IPS-NIHi11 (cell line): Measurements from ENCODE around the gene SOX18.
"Not testable (repeated sequence)": the region's sequence is repeated elsewhere in the genome, so short reads cannot be mapped to it uniquely, and the experiment has no call there.

Experiments
- DNase-seq: peaks from one replicate; pipeline ENCODE4 v3.0.0; 2012; ENCODE audit warnings: mixed read lengths, low spot score

SOX18 gene

GRCh38 chr20:64023361-64024140 is 25.9 kb downstream of the SOX18 start:
- DNase-seq = no peak

DNA sequence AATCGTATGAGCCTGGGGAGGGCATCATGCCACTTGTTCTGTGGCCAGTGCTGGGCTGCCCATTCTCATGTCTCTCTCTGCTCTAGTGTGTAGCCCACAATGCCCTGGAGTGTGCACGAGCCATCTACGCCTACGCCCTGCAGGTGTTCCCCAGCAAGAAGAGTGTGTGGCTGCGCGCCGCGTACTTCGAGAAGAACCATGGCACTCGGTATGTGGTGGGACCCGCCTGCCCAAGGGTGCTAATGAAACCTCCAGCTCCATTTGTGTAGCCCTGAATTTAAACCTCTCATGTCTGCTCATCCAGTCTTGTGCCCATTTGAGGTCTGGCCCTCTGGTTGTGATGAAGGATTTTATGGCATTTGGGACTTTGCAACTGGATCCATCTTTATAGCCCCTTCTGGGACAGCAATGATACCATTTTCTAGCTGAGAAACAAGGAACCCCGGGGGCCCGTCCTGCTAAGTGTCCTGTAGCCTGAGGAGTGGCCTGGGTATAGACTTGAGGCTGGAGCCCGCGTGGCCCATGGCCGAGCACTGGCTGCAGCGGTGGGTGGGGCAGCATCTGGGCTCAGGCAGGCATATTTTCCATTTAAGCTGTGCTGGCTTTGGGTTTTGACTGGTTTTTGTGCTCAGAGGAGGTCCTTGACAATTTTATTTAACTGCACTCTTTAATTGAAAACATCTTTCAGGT is 26.6 kb downstream of the SOX18 start:
- no peak for DNase-seq

DNA sequence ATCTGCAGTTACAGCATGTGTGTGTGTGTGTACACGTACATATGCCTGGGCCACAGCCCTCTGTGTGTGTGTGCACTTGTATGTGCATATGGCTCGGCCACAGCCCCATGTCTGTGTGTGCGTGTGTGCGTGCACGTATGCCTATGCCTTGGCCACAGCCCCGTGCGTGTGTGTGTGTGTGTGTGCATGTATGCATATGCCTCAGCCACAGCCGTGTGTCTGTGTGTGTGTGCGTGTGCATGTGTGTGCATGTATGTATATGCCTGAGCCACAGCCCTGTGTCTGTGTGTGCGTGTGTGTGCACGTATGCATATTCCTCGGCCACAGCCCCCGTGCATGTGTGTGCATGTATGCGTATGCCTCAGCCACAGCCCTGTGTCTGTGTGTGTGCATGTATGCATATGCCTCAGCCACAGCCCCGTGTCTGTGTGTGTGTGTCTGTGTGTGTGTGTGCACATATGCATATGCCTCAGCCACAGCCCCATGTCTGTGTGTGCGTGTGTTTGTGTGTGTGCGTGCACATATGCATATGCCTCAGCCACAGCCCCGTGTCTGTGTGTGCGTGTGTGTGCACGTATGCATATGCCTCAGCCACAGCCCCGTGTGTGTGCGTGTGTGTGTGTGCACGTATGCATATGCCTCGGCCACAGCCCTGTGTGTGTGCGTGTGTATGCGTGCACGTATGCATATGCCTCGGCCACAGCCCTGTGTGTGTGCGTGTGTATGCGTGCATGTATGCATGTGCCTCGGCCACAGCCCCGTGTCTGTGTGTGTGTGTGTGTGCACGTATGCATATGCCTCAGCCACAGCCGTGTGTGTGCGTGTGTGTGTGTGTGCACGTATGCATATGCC is 28.1 kb downstream of the SOX18 start:
- DNase-seq = no peak

DNA sequence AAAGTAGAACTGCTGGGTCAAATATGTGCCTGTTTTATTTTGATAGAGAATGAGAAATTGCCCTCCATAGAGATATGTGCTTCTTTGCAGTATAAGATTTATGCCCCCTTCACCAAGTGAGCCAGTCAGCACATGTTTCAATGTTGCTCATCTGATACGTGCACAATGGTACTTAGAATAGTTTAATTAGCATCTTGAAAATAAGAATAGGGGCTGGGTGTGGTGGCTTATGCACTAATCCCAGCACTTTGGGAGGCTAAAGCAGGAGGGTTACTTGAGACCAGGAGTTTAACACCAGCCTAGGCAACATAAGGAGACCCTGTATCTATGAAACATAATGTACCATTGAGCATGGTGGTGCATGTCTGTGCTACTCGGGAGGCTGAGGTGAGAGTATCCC is 33.8 kb downstream of the SOX18 start:
- DNase-seq = no peak

GRCh38 chr20:64012385-64013154 is 36.9 kb downstream of the SOX18 start:
- DNase-seq = not testable (repeated sequence)

- DNase-seq = no peak
Measured at GRCh38 chr20:64011366-64011779, 38.1 kb downstream of the SOX18 start.

DNA sequence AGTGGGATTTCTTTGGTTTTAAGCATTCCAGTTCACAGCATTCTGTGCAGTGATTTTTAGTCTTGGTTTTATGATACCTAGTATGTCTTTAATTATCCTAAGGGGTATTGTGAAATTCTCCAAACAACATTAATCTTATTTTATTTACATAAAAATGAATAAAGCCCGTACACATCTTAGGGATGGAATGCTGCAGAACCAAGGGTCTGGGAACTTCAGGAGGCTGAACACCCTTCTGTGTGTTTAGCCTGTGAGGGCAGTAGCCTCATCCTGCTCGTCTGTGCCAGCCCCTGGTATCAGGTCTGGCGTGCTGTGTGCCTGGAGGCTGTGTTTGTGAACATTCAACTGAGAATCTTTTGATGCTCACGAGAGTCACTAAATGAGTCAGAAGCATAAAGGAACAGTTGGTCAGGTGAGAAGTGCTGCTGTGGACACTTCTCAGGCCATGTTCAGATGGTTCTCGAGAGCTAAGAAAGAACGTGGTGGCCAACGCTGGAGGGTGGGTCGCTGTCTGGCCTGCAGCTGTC is 38.7 kb downstream of the SOX18 start:
- DNase-seq = no peak

GRCh38 chr20:64009811-64010387 is 39.5 kb downstream of the SOX18 start:
- no peak for DNase-seq

GRCh38 chr20:64006902-64007301 is 42.5 kb downstream of the SOX18 start:
- no peak for DNase-seq

GRCh38 chr20:64006490-64006889 is 42.9 kb downstream of the SOX18 start:
- no peak for DNase-seq

- no peak for DNase-seq
Measured at GRCh38 chr20:64005394-64005793, 44.0 kb downstream of the SOX18 start.

GRCh38 chr20:64003960-64004725 is 45.3 kb downstream of the SOX18 start:
- no peak for DNase-seq

DNA sequence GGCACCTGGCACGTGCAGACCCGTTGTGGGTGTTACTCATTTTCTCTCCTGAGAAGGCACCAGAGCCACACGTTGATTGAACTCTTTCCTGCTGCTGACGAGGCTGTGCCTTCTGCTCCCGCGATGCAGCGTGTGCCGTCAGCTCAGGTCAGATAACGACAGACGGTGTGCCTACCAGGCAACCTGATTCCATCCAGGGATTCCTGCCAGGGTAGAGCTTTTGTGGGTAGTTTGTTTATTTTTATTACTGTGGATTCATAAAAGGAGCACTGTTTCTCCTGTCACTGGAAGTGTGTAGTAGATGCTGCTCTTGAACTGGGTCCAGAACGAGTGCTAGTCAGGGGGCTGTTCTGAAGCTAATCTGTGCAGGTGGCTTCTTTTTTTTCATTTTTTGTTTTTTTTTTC is 47.8 kb downstream of the SOX18 start:
- DNase-seq = no peak

- DNase-seq = no peak
Measured at GRCh38 chr20:64000906-64001305, 48.5 kb downstream of the SOX18 start.
